ENCODE data around the gene SP3. TPM values are rescaled to one million over a fixed set of nuclear protein-coding genes. Genes with fewer than 3 reads are reported as not detected.

The SP3 gene
- total and polyA plus RNA-seq, 2 of the 8 experiments (the other 6 are each of a cell fraction or from before 2014, with no cell fraction given), result 31.0 to 92.1 TPM

GRCh38 chr2:173881461-173881860 is 83.7 kb downstream of the SP3 start (continued):
- TF ChIP-seq CHD7 (IDR thresholded peaks at IDR 0.05; ENCODE audit: insufficient replicate concordance, low read length), result no peak
- TF ChIP-seq TAF1 (IDR thresholded peaks at IDR 0.05; ENCODE audit: low read depth, low read length), result no peak
- no peak for TF ChIP-seq JUND (IDR thresholded peaks at IDR 0.05; ENCODE audit: low read length)
- no peak for TF ChIP-seq FOSL1 (IDR thresholded peaks at IDR 0.05; ENCODE audit: insufficient read depth, low read depth, low read length)
- TF ChIP-seq ATF2 (IDR thresholded peaks at IDR 0.05; ENCODE audit: low read length), result no peak
- TF ChIP-seq HDAC6 (IDR thresholded peaks at IDR 0.05; ENCODE audit: low read depth, low read length), result no peak
- TF ChIP-seq CTBP2 (IDR thresholded peaks at IDR 0.05; ENCODE audit: borderline replicate concordance, insufficient read depth, insufficient read length, low read length), result no peak
- no peak for TF ChIP-seq SRF (IDR thresholded peaks at IDR 0.05; ENCODE audit: low read depth, low read length)
- TF ChIP-seq EGR1 (IDR thresholded peaks at IDR 0.05; ENCODE audit: borderline replicate concordance, low read depth, low read length), result no peak
- no peak for TF ChIP-seq TEAD4 (IDR thresholded peaks at IDR 0.05; ENCODE audit: low read depth, low read length)

All from H1 (cell line).